ENCODE measurements around the gene STARD10.
"Not testable (repeated sequence)": the region's sequence is repeated elsewhere in the genome, so short reads cannot be mapped to it uniquely, and the experiment has no call there.

The STARD10 gene

DNA sequence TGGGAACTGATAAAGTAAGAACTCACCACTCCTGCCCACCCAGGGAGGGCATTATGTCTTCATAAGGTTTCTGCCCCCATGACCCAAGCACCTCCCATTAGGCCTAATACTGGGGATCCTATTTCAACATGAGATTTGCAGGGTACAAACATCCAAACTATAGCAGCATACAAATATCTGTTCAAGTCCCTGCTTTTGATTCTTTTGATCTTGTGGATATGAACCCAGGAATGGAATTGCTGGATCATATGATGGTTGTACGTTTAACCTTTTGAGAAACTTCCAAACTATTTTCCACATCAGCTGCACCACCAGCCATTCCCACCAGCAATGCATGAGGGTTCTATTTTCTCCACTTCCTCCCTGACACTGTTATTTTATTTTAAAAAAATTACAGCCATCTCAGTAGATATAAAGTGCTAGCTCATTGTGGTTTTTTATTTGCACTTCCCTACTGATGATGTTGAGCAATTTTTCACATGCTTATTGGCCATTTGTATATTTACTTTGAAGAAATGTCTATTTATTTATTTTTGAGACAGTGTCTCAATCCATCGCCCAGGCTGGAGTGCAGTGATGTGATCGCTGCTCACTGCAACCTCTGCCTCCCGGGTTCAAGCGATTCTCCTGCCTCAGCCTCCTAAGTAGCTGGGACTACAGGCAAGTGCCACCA is 13.3 kb upstream of the STARD10 start:
- peak; percentile 24 for DNase-seq

DNA sequence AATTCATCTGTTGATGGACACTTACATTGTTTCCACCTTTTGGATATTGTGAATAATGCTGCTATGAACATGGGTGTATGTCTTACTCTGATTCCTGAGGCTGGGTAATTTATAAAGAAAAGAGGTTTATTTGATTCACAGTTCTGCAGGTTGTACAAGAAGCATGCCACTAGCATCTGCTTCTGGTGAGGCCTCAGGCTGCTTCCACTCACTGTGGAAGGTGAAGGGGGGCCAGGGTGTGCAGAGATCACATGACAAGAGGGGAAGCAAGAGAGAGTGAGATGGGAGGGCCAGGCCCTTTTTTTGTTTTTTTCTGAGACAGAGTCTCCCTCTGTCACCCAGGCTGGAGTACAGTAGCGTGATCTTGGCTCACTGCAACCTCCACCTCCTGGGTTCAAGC is 12.5 kb upstream of the STARD10 start:
- DNase-seq = not testable (repeated sequence)

DNA sequence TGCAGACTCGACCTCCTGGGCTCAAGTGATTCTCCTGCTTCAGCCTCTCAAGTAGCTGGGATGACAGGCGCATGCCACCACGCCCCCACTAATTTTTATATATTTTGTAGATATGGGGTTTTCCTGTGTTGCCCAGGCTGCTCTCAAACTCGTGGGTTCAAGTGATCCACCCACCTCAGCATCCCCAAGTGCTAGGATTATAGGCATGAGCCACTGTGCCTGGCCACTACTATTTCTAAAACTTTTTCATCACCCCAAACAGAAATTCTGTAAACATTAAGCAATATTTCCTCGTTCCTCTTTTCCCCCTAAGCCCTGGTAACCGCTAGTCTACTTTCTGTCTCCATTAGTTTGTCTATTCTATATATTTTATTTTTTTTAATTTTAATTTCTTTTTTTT is 11.4 kb upstream of the STARD10 start:
- DNase-seq = no peak

DNA sequence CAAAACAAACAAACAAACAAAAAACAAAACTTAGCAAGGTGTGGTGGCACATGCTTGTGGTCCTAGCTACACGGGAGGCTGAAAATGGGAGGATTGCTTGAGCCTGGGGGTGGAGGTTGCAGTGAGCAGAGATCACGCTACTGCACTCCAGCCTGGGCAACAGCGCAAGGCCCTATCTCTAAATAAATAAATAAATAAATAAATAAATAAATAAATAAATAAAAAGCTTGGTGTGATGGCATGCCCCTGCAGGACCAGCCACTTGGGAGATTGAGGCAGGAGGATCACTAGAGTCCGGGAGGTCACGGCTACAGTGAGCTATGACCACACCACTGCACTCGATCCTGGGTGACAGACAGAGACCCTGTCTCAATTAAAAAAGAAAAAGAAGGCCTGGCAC is 9.0 kb upstream of the STARD10 start:
- no peak for DNase-seq

DNA sequence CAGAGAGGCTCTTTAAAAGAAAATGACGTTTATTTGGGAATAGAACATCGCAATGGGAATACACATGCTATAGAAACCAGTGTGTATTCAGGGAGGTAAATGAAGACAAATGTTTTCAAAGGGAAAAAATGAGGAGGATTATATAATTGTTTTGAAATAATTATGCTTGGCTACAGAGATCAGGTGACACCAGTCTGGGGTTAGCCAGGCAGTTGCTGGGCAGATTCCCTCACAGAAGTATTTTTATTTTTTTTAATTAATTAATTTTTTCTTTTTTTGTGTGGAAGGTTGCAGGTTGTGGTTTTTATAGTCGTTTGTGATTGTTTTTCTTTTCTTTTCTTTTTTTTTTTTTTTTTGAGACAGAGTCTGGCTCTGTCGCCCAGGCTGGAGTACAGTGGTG is 5.6 kb upstream of the STARD10 start:
- no peak for DNase-seq

DNA sequence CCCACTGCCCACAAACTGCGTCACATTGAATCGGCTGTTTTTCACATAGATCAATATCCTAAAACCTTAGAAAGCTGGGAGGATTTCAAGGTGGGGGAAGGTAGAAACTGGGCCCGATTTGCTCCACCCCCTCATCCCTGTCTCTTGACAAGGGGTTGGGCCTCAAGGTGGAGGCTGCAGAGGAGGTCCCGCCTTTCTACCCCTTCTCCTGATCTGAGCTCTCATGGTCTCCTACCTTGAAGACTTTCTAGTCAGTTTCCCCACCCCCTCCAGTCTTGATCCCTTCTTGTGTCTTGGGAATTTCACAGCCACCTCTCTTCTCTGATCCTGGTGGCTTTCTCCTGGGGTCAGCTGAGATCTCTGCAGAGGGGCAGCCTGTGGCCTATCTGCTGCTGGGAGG is 4.5 kb upstream of the STARD10 start:
- DNase-seq = no peak

DNA sequence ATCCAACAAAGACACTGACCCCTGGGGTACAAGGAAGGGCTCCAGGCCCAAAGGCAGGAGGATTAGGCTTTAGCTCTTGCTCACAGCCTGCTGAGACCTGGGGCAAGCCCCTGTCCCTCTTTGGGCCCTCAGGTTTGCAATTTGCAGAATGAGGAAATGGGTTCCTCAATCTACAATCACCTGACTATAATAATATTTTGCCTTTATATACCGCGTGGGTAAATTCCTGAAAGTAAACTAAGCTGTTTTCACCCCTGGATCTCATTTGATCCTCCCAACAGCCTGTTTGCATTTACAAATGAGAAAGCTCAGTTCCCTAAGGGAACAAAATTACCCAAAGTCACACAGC is 797 bp downstream of the STARD10 start:
- DNase-seq = no peak

DNA sequence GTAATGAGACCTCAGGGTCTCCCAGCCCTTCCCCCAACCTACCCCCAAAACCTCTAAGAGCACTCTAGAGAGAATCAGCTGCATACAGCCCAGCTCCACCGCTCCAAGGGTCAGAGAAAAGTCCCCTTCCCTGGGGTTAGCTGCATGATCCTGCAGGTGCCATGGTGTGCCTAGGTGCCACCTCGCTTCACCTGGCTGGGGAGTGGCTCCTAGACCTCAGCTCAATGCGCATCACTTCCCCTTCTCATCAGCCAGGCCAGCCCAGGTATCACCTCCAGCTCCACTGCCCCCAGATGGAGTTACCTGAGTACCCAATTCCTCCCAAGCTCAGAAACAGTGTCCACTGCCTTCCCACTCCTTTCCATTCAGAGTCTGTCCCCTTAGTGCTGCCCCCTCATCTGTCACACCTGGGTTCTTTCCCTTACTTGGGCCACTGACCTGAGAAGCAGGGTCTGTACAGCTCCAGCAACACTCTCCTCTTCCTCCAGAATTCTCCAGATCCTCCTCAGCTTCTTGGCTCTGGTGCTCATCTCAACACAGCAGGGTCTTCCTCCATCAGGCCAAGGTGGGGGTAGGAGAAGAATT is 1.3 kb downstream of the STARD10 start:
- DNase-seq = no peak

DNA sequence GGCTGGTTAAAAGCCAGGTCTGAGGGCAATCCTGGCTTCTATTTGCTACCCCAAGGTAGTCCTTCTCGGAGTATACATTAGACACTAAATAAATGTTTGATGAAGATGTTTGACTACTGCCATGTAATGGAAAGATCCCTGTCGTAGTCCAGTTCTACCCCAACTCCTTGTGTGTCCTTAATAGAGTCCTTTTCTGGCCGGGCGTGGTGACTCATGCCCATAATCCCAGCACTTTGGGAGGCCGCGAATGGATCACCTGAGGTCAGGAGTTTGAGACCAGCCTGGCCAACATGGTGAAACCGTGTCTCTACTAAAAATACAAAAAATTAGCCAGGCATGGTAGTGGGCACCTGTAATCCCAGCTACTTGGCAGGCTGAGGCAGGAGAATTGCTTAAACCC is 2.6 kb downstream of the STARD10 start:
- not testable (repeated sequence) for DNase-seq

DNA sequence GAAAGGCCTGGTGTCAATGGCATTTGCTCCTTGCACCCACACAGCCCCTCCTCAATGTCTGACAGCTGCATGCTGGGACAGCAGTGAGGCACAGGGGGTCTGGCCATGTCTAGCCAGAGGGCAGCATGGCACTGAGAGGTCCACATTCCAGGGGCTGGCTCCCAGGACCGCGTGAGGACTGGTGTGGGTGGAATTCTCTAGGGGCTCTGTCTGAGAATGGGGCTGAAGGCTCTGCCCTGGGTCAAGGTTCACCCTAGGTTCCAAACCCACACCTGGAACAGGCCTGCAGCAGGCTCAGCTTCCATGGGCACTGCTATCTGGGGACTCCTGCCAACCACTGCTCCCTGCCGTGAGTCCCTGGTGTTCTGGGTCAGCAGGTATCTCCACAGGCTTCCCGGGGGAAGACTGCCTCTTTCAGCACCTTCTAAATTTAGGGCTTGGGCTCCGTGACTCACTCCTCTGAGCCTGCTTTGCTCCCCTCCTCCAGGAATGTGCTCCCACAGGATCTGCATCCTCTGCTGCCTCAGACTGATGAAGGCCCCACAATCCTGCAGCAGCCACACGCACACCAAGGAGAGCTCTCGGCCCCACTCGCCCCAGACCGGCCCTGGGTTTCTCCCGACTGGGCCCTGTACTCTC is 4.2 kb downstream of the STARD10 start:
- DNase-seq = peak; percentile 96

DNA sequence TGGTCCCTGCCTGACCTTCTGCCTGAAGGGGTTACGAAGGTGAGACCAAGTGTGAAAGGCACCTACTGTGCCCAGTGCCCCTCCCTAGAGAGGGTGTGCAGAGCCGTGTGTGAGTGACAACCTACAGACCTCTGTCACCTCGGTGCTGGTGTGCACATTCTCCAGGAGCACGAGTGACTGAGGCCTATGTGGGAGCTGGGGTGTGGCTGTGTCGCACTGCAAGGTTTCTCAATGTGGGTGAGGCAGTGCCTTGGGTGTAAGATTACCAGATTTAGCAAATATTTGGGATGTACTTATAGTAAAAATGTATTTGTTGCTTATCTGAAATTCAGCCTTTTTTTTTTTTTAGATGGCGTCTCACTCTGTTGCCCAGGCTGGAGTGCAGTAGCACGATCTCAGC is 5.6 kb downstream of the STARD10 start:
- no peak for DNase-seq

DNA sequence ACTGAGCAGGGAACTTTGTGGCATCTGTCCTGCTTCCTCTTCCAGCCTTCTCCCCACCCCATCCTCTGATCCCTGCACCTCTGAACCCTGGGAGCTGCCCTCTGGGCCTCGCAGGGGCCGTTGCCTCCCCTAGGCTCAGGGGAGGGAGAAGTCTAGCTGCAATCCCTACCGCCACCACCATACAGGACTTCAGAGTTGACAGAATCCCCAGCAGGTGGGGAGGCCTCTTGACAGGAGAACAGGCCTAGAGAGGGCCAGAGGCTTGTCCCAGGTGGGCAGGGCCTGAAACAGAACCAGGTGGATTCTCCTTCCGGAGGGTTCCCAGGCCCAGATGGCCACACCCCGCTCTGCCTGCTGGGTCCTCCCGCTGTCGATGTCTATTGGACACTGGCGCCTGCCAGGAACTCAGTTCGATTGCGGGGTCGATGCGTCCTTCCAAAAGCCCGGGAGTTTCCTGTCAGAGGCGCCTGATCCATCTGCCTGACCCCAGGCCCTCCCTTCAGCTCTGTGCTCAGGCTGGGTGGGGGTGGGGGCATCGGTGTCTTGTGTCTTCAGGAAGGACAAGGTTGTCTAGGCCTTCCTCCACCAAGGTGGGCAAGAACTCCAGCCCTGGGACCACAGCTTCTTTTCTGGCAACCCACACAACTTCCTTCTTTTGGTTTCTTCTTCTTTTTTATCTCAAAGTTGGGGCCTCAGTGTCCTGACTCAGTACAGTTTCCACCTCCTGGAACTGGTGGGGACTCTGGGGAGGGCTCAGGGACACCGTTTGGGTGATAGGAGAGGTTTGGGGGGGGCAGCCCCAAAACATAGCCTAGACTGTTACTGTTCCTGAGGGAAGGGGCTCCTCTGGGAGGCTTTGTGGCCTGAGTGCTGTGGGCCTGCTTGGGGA is 6.4 kb downstream of the STARD10 start:
- no peak for DNase-seq

DNA sequence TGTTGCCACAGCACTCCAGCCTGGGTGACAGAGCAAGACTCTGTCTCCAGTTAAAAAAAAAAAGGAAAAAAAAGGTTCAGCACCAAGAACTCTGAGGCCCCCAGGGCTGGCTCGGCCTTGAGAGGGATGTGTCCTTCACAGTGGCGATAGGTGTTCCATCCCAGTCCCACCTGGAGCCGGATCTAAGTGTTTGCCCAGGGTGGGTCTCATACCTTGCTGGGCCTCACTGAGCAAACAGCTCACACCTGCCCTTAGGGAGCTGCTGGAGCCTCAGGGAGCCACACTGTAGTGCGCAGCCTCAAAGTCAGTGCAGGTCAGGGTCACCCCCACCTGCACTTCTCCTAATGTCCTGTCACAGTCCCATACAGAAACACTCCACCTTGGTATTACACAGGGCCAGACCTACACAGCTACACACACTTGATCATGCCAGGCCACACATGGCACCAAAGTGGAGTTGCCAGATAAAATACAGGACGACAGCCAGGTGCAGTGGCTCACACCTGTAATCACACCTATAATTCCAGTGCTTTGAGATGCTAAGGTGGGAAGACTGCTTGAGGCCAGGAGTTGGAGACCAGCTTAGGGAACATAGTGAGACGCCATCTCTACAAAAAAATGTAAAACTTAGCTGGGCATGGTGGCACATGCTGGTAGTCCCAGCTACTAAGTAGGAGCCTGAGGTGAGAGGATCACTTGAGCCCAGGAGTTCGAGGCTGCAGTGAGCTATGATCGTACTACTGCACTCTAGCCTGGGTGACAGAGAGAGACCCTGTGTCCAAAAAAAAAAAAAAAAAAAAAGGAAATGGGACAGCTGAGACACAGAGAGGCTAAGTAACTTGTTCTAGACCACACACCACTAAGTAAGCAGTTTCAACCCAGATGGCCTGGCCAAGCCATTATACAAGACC is 7.3 kb downstream of the STARD10 start:
- no peak for DNase-seq

DNA sequence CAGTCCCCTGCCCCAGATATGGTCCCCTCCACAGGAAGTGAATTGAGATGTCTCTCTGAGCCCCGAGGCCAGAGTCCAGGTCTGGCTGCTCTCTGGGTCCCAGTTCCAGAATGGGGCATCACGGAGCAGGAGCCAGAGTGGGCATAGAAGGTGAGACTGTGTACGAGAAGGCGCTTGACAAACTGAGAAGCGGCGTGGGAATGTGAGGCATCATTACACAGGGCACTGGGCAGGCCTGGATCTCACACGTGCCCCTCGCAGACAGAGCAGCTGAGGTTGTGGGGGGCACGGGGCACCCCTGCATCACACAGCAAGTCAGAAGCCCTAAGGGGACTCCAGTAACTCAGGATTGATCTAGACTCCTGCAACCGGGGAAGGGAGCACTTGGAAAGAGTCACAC is 9.2 kb downstream of the STARD10 start:
- DNase-seq = no peak

DNA sequence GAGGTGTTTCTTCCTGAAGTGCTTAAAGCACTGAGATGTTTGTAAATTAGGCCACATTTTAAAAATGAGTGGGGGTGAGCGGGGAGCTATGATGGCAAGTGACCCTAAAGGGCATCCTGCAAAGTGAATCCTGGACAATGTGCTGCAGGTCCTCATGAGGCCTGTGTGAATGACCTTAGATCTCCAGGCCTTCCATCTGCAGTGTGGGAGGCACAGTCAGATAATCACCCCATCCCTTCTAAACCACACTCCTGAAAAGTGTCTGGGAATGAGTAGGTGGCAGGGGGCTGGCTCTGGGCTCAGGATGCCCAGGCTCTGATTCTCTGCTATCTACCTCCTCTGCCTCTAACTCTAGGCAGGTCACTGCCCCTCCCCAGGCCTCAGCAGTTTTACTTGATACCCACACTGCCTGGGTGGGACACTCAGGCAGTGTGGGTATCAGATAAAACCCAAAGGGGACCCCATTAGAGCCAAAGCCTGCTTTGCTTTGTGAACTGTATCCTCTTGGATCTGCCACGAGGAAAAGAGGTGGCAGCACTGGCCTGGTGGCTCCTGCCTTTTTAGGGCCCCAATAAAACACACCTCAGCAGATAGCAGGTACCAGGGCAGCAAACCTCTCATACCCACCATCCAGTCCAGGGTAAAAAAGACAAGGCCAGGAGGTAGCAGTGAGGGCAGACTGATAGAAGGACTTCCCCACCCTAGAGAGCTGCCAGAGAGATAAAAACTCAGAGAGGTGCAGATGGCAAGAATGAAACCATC is 10.5 kb downstream of the STARD10 start:
- no peak for DNase-seq

DNA sequence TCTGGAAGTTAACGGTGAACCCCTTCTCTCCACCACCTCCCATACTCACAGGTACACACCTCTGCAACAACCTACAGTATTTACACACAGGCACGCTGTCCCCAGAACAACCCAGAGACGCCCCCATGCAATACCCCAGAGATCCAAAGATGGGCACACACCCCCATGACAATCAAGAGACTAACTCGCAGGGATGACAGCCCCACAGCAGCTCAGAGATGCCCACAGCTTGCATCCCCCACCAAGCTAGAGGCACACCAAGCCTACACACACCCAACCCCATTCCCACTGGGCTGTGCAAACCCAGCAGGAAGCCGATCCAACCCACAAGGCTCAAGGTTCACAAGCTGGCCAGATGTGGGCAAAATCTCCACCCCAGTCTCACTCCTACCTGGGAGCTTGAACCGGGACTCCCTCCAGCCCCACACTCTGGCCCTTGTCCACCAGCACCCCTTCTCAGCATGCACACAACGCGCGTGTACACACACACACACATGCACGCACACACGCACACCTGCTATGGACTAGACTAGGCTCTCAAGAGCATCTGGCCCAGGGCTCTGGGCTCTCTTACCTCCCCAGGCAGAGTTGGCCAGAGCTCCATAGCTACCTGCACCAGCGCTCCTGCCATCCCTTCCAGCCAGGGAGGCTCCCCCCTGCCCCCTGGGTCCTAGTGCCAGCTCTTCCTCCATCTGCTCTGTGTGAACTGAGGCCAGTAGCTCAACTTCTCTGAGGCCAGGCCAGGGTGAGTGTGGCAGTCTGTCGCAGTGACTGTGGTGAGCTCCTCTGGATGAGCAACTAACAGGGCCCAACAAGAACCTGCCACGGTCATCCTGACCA is 11.5 kb downstream of the STARD10 start:
- no peak for DNase-seq

DNA sequence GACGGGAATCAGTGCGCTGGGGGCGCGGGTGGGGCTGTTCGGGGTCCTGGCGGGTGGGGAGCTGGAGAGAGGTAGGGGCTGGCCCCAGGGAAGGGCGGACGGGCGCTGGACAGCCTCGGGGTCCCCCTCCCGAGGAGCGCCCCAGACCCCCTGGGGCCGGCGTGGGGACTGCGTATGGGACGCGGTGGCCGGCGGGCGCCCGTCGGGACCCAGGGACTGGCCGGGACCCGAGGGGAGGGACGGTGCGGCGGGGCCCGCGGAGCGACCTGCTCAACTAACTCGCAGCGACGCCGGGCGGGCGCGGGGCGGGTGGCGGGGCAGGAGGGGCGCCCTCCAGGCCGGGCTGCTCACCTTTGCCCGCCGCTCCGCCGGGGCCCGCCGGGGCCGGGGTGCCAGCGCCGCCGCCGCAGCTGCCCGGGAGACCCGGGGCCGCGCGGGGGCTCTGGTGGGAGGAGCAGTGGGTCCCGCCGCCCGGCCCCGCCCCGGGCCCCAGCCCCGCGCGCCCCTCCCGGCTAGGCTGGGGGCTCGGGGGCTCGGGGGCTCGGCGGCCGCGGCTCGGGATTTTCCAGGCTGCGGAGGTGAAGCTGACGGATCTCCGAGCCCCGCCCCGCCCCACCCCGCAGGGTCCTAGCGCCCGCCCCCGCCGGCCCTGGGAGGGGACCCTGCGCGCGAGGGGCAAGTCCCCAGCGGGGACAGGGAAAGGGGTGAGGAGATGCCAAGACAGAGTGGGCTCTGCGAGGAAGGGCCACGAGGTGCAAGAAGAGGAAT is 12.3 kb downstream of the STARD10 start:
- no peak for DNase-seq

DNA sequence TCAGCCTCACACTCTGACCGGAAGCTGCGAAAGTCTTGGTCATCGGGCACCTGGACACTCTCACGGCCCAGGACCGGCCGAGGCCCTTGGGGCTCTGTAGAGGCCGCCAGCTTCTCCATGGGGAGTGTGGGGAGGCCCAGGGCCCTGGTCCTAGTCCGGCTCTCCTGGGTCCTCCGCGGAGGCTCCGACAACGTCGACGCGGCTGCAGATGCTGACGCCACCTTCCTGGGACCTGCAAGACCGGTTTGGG is 12.9 kb downstream of the STARD10 start:
- no peak for DNase-seq

DNA sequence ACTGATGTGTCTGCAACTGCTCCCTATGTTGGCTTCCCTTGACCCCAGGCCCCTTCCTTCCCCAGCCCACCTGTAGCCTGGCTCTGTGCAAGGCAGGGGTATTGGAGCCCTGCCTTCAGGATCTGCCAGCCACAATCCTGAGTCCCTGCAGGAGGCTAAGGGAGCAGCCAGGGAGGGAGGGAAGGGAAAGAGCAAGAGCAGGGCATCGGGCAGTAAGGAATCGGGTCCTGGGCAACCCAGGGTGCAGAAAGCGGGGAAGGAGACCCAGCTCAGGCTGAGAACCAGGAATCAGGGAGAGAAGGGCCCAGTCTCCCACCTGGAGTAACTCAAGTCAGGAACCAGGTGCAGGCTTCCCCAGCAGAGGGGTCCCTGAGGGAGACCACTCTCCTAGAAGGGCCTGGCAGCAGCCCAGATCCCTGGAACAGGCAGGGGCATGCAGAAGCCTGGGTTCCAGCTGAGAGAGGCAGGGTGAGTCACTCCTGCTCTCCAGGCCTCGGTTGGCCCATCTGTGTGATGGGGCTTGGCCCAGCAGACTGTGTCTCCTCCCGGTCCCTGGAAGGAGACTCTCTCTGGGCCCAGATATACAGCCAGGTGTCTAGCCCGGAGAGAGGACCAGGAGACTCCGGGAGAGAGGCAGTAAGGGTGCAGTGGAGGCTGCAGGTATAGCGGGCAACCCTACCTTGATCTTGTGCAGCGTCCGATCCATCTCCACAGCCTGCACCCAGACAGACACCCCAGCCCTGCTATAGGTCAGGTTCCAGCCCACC is 13.4 kb downstream of the STARD10 start:
- DNase-seq = no peak

Measured in fibroblast of upper back skin (primary cell).